Endothelial cell of umbilical vein (primary cell): ENCODE data around the gene ESF1. TPM values are rescaled to one million over a fixed set of nuclear protein-coding genes. Genes with fewer than 3 reads are reported as not detected.
"Not testable (repeated sequence)": the region's sequence is repeated elsewhere in the genome, so short reads cannot be mapped to it uniquely, and the experiment has no call there.

Experiments used
- BruUV-seq: library from RNA; stranded (reverse); fragments of 400-500 nt; replicated peaks from 2 replicates; lab custom pipeline; 2021; lab: Mats Ljungman, UMichigan
- CTCF ChIA-PET: fragments of 300-600, 350-600 bp; sonication (Branson Sonifier 250); formaldehyde crosslinking; loops from one replicate; lab custom pipeline; 2021; ENCODE audit warnings: antibody characterized with exemption, inconsistent platforms; lab: Charles Lee
- POLR2A ChIA-PET: fragments of 300-600, 350-600 bp; sonication (Branson Sonifier 250); formaldehyde crosslinking; loops from one replicate; lab custom pipeline; 2021; ENCODE audit warnings: antibody characterized with exemption, inconsistent platforms; lab: Charles Lee
- DNase-seq: peaks from one replicate; pipeline ENCODE4 v3.0.0-alpha.2; 2011; ENCODE audit warnings: low read depth, low spot score
- FAIRE-seq: peaks from 2 replicates; lab custom pipeline; 2011; peaks lifted over from hg19 to GRCh38; lab: Jason Lieb, UNC
- H2AFZ ChIP-seq: 2 replicates; pipeline ENCODE4 v1.6.0; 2012; ENCODE audit warnings: low read depth, low read length, control low read depth, inconsistent platforms
- H3K27ac ChIP-seq: 2 replicates; pipeline ENCODE4 v1.5.1; 2011; ENCODE audit warnings: low read depth, mild to moderate bottlenecking, control low read depth, low read length, moderate library complexity; ENCODE audit not compliant: insufficient read depth
- H3K27me3 ChIP-seq, 2 experiments: 2 replicates each; pipeline versions ENCODE4 v1.6.0 to v1.6.1; 2011; ENCODE audit warnings: low read length in 2 of 2, mixed read lengths in 1 of 2; ENCODE audit not compliant: control insufficient read depth in 2 of 2, insufficient read depth in 2 of 2
- H3K36me3 ChIP-seq, 2 experiments: 2 replicates in 1 of 2; 3 replicates in 1 of 2; pipeline ENCODE4 v1.5.1; 2011; ENCODE audit warnings: low read length in 2 of 2, mild to moderate bottlenecking in 1 of 2, moderate library complexity in 1 of 2; ENCODE audit not compliant: control insufficient read depth in 2 of 2, insufficient read depth in 2 of 2; ENCODE audit errors: extremely low read depth in 1 of 2
- H3K4me1 ChIP-seq: 3 replicates; pipeline ENCODE4 v1.5.1; 2011; ENCODE audit warnings: mild to moderate bottlenecking, low read length; ENCODE audit not compliant: control insufficient read depth, insufficient read depth; ENCODE audit errors: extremely low read depth
- H3K4me2 ChIP-seq: 2 replicates; pipeline ENCODE4 v1.6.1; 2011; ENCODE audit warnings: low read length, control low read depth, mixed read lengths; ENCODE audit not compliant: insufficient read depth
- H3K4me3 ChIP-seq, 3 experiments: fragments of 200-600 bp in 1 of 3; sonication (generic), shearing (Covaris generic) in 1 of 3; replicated peaks in 1 of 3; 2 replicates each; pipeline ENCODE4 v1.5.1; 2011 to 2016; ENCODE audit warnings: control low read depth in 3 of 3, low read length in 3 of 3, mild to moderate bottlenecking in 2 of 3, inconsistent platforms in 1 of 3, low read depth in 1 of 3, moderate library complexity in 1 of 3; ENCODE audit not compliant: insufficient read depth in 1 of 3
- H3K79me2 ChIP-seq: 2 replicates; pipeline ENCODE4 v1.6.0; 2012; ENCODE audit warnings: low read length, inconsistent platforms; ENCODE audit not compliant: control insufficient read depth, insufficient read depth
- H3K9ac ChIP-seq: replicated peaks from 2 replicates; pipeline ENCODE3; 2011; ENCODE audit warnings: low read length, control low read depth; ENCODE audit not compliant: insufficient read depth; ENCODE audit errors: extremely low read depth
- H3K9me1 ChIP-seq: replicated peaks from 3 replicates; pipeline ENCODE4 v1.6.0; 2011; ENCODE audit warnings: mild to moderate bottlenecking, low read length; ENCODE audit not compliant: control insufficient read depth, insufficient read depth; ENCODE audit errors: extremely low read depth
- H3K9me3 ChIP-seq: replicated peaks from 2 replicates; pipeline ENCODE4 v1.5.1; 2012; ENCODE audit warnings: low read length, inconsistent platforms; ENCODE audit not compliant: control insufficient read depth, insufficient read depth
- H4K20me1 ChIP-seq: replicated peaks from 2 replicates; pipeline ENCODE3; 2011; ENCODE audit warnings: mild to moderate bottlenecking, low read length; ENCODE audit not compliant: control insufficient read depth, insufficient read depth; ENCODE audit errors: extremely low read depth
- EZH2 ChIP-seq: IDR thresholded peaks from 2 replicates; pipeline ENCODE4 v1.6.1; 2012; ENCODE audit warnings: borderline replicate concordance, low read depth, mild to moderate bottlenecking, moderate library complexity, low read length, inconsistent platforms; ENCODE audit not compliant: severe bottlenecking
- FOS ChIP-seq: IDR thresholded peaks from 2 replicates; pipeline ENCODE4 v1.6.1; 2011; ENCODE audit warnings: mild to moderate bottlenecking, low read length, moderate library complexity, borderline replicate concordance; ENCODE audit not compliant: insufficient read depth
- GATA2 ChIP-seq: IDR thresholded peaks from 2 replicates; pipeline ENCODE4 v1.7.0; 2011; ENCODE audit warnings: low read depth, mild to moderate bottlenecking, moderate library complexity, mixed read lengths, low read length; ENCODE audit not compliant: insufficient read length, insufficient read depth
- JUN ChIP-seq: IDR thresholded peaks from 2 replicates; pipeline ENCODE4 v1.6.1; 2011; ENCODE audit warnings: borderline replicate concordance, low read depth; ENCODE audit not compliant: insufficient read length, insufficient read depth
- MYC ChIP-seq: IDR thresholded peaks from one replicate; pipeline ENCODE4 v1.6.1; 2011; ENCODE audit warnings: mild to moderate bottlenecking, low read depth, low read length
- POLR2A ChIP-seq: IDR thresholded peaks from 2 replicates; pipeline ENCODE4 v1.6.1; 2012; ENCODE audit warnings: low read depth, mild to moderate bottlenecking, control low read depth, low read length
- POLR2AphosphoS5 ChIP-seq: IDR thresholded peaks from 2 replicates; pipeline ENCODE4 v1.6.1; 2012; ENCODE audit warnings: low read depth, mild to moderate bottlenecking, control low read depth, low read length, moderate library complexity; ENCODE audit not compliant: insufficient read depth
- dilution Hi-C: fragments of 300-500 bp; cut with MboI; formaldehyde crosslinking; loops from one replicate; pipeline ENCODE4 v1.15.0; 2019; ENCODE audit warnings: low sequenced_read_pairs; ENCODE audit not compliant: extremely low pct_ligation_motif_present
- intact Hi-C: fragments of 100-400 bp; cut with micrococcal nuclease; formaldehyde crosslinking; loops from one replicate; pipeline ENCODE4 v1.10.0; 2022
- polyA plus RNA-seq, 4 experiments: library from polyadenylated mRNA; depleted of rRNA in 3 of 4; stranded (reverse) in 3 of 4; unstranded in 1 of 4; fragments of >200 nt; gene quantifications; 2 replicates each; pipeline versions ENCODE4 v1.2.1 to v1.2.3, GENCODE V29; 2011 to 2012; ENCODE audit warnings: missing spikeins in 1 of 4
- total RNA-seq: library from RNA; stranded (reverse); gene quantifications from 2 replicates; pipeline ENCODE4 v1.2.3, GENCODE V29; 2021
- TF ChIP-seq, protein P1 (sequence below): IDR thresholded peaks from 2 replicates; pipeline ENCODE4 v1.6.1; 2011; ENCODE audit not compliant: insufficient read depth, insufficient read length
- TF ChIP-seq, protein P2 (sequence below), 2 donors: IDR thresholded peaks; 1 replicate in 1 of 2; 2 replicates in 1 of 2; pipeline ENCODE4 v1.5.1; 2011; ENCODE audit warnings: low read length in 2 of 2, mild to moderate bottlenecking in 2 of 2, moderate library complexity in 2 of 2, control low read depth in 1 of 2, inconsistent platforms in 1 of 2, low read depth in 1 of 2; ENCODE audit not compliant: insufficient read depth in 1 of 2; ENCODE audit errors: extremely low read depth in 1 of 2

The ESF1 gene
- total and polyA plus RNA-seq, 2 donors (not counting 3 experiments of a cell fraction or from before 2014, with no cell fraction given), result 0.72 to 15.5 TPM

DNA sequence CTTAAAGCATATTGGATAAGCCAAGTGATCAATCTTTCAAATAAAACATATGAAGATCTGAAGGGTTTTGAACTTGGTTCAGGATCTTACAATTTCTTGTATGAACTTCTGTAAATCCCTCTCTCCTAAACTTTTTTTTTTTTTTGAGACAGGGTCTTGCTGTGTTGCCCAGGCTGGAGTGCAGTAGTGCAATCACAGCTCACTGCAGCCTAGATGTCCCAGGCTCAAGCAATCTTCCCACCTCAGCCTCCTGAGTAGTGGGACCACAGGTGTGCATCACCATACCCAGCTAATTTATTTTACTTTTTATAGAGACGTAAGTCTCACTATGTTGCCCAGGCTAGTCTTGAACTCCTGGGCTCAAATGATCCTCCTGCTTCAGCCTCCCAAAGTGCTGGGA is 46.5 kb downstream of the ESF1 start:
- intact Hi-C loops, BruUV-seq, H3K36me3 ChIP-seq, H3K4me3 ChIP-seq, dilution Hi-C loops, H3K4me1 ChIP-seq, H3K9me3 ChIP-seq, DNase-seq, H3K27ac ChIP-seq, POLR2A ChIA-PET, H3K27me3 ChIP-seq, H2AFZ ChIP-seq, H3K9me1 ChIP-seq, H4K20me1 ChIP-seq, H3K9ac ChIP-seq, H3K79me2 ChIP-seq, CTCF ChIA-PET, H3K4me2 ChIP-seq, FAIRE-seq: not testable (repeated sequence)

DNA sequence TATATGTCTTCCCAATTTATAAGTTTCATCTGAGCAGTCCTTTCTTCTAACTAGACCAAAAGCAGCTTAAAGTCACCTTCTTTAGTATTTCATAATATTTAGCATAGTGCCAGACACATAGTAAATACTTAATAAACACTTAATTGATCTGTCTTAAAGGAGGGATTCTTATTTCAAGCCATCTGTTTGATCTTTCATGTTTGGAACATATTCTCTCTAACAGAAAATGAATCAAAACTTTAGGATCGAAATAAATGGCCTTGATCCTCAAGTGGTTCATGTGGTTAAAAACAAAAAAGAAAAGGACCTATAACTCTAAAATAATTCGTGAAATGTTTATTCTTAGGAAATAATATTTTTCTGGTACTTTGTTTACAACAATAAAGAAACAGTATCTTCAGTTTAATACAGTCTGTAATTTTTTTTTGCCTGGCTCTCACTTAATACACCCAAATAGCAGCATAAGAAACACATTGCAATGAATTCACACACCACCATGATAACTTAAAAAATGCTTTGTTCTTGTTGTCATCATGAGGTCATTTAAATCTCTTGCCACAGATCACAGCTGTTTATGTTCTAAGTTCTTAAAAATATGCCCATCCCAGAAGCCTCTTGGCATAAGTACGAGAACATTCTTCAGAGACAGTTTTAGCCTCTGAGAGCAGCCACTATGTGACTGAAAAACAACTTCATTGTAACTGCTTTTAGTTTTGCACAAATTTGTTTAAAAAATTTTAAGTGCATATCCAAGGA is 48.1 kb downstream of the ESF1 start:
- ChIA-PET POLR2A (no interaction called here), CTCF (interaction anchor here (1.0 to 1.5 kb wide), 2 partner anchors 35 to 52 kb away, joined by 3 to 5 read pairs; no protein-coding TSS in a partner anchor)
- no TSS peak for BruUV-seq
- Histone ChIP-seq H3K36me3 (peaks cover 8 to 10% of the 10 kb centered on the region in 2 experiments), H3K9me1 (peaks cover 4% of the 10 kb centered on the region), H3K4me3 (no peak overlapping the region), H3K9me3 (no peaks in the 10 kb centered on the region), H3K27me3 (no peaks in the 10 kb centered on the region), H3K4me2 (no peak overlapping the region), H3K9ac (no peak overlapping the region), H3K79me2 (no peaks in the 10 kb centered on the region), H3K27ac (no peak overlapping the region), H2AFZ (no peak overlapping the region), H3K4me1 (no peaks in the 10 kb centered on the region), H4K20me1 (no peaks in the 10 kb centered on the region)
- dilution Hi-C loops, result no loop called here
- DNase-seq (no peak), FAIRE-seq (no peak)
- no peak for TF ChIP-seq EZH2
- no peak for TF ChIP-seq GATA2
- TF ChIP-seq JUN, result no peak
- no peak for TF ChIP-seq POLR2AphosphoS5
- no peak for TF ChIP-seq MYC
- TF ChIP-seq, protein P1, sequence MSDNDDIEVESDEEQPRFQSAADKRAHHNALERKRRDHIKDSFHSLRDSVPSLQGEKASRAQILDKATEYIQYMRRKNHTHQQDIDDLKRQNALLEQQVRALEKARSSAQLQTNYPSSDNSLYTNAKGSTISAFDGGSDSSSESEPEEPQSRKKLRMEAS, result no peak
- TF ChIP-seq FOS, result no peak
- TF ChIP-seq POLR2A, result no peak
- TF ChIP-seq, protein P2, sequence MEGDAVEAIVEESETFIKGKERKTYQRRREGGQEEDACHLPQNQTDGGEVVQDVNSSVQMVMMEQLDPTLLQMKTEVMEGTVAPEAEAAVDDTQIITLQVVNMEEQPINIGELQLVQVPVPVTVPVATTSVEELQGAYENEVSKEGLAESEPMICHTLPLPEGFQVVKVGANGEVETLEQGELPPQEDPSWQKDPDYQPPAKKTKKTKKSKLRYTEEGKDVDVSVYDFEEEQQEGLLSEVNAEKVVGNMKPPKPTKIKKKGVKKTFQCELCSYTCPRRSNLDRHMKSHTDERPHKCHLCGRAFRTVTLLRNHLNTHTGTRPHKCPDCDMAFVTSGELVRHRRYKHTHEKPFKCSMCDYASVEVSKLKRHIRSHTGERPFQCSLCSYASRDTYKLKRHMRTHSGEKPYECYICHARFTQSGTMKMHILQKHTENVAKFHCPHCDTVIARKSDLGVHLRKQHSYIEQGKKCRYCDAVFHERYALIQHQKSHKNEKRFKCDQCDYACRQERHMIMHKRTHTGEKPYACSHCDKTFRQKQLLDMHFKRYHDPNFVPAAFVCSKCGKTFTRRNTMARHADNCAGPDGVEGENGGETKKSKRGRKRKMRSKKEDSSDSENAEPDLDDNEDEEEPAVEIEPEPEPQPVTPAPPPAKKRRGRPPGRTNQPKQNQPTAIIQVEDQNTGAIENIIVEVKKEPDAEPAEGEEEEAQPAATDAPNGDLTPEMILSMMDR (IDR thresholded peaks at IDR 0.05; ENCODE audit: extremely low read depth in 1 of 2, insufficient read depth in 1 of 2, low read depth in 1 of 2, low read length in 2 of 2), result no peak
- intact Hi-C loops, result no loop called here
